GM23248 (cell line): ENCODE results near the gene GDPGP1.

Experiments
- EZH2 ChIP-seq: fragments of 200-600 bp; sonication (generic); IDR thresholded peaks from 2 replicates; pipeline ENCODE4 v1.6.1; 2018; ENCODE audit warnings: antibody characterized with exemption, mild to moderate bottlenecking; ENCODE audit not compliant: insufficient read depth, poor library complexity, severe bottlenecking
- EZH2phosphoT487 ChIP-seq: fragments of 200-600 bp; sonication (generic); IDR thresholded peaks from 2 replicates; pipeline ENCODE4 v1.6.1; 2018; ENCODE audit warnings: antibody characterized with exemption, moderate library complexity, mild to moderate bottlenecking, low read depth; ENCODE audit not compliant: insufficient read depth

- TF ChIP-seq EZH2 (no peak), EZH2phosphoT487 (no peak)
These were observed 27.8 kb downstream of the GDPGP1 start for GRCh38 chr15:90261811-90262210.
